Kidney epithelial cell (primary cell): ENCODE measurements around the gene LRP2. TPM values are rescaled to one million over a fixed set of nuclear protein-coding genes. Genes with fewer than 3 reads are reported as not detected.

Experiments
- DNase-seq: peaks from one replicate; pipeline ENCODE4 v3.0.0-alpha.2; 2010; ENCODE audit warnings: low read depth
- H3K27me3 ChIP-seq: 2 replicates; pipeline ENCODE4 v1.6.0; 2011; ENCODE audit warnings: low read length; ENCODE audit not compliant: control insufficient read depth, insufficient read depth
- H3K36me3 ChIP-seq: 2 replicates; pipeline ENCODE4 v1.5.1; 2011; ENCODE audit warnings: low read length; ENCODE audit not compliant: control insufficient read depth, insufficient read depth
- H3K4me3 ChIP-seq: 2 replicates; pipeline ENCODE4 v1.5.1; 2011; ENCODE audit warnings: low read depth, mild to moderate bottlenecking, control low read depth, low read length
- total RNA-seq: library from RNA; depleted of rRNA; stranded (reverse); fragments of >200 nt; gene quantifications from 2 replicates; pipeline ENCODE4 v1.2.3, GENCODE V29; 2015
- TF ChIP-seq, protein P1 (sequence below): IDR thresholded peaks from 2 replicates; pipeline ENCODE4 v1.5.1; 2011; ENCODE audit warnings: mild to moderate bottlenecking, moderate library complexity, low read length, control low read depth, inconsistent platforms; ENCODE audit not compliant: insufficient read depth, poor library complexity, severe bottlenecking

Gene LRP2
- total RNA-seq, 1 donor from 2014 or later, result 1.4 TPM

DNA sequence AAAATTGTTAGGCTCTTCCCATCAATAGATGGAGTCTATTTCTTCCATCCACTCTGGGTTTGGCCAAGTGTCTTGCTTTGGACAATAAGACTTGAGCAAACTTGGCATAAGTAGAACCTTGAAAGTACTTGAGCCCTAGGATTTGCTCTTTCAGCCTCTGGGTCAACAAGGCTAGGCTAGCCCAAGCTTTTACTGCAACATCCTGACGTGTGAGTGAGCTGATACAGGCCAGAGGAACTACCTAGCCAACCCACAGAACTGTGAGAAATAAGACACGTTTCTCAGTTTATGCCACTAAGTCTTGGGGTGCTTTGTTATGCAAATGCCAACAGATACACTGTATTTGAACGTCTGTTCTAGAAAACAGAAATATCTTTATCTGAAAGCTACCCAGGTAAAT is 71.9 kb downstream of the LRP2 start:
- no peaks in the 10 kb centered on the region for H3K36me3 ChIP-seq
- DNase-seq, result no peak
- no peaks in the 10 kb centered on the region for H3K27me3 ChIP-seq
- TF ChIP-seq, protein P1, sequence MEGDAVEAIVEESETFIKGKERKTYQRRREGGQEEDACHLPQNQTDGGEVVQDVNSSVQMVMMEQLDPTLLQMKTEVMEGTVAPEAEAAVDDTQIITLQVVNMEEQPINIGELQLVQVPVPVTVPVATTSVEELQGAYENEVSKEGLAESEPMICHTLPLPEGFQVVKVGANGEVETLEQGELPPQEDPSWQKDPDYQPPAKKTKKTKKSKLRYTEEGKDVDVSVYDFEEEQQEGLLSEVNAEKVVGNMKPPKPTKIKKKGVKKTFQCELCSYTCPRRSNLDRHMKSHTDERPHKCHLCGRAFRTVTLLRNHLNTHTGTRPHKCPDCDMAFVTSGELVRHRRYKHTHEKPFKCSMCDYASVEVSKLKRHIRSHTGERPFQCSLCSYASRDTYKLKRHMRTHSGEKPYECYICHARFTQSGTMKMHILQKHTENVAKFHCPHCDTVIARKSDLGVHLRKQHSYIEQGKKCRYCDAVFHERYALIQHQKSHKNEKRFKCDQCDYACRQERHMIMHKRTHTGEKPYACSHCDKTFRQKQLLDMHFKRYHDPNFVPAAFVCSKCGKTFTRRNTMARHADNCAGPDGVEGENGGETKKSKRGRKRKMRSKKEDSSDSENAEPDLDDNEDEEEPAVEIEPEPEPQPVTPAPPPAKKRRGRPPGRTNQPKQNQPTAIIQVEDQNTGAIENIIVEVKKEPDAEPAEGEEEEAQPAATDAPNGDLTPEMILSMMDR, result no peak
- no peak overlapping the region for H3K4me3 ChIP-seq

DNA sequence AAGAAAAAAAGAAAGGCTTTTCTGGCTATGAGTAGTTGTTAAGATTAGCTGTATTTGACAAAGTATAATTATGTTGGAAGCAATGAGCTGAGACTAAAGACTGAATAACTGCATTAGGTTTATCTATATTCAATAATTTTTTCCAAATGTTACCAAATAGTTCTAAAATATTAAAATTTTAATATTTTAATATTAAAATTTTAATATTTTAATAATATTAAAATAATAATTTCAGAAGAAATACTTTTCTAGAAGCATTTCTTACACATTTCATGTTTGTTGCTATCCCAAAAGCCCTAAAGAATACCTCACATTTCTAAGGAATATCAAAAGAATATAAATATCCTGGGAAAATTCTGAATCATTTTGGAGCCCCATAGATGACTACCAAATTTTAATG is 74.7 kb downstream of the LRP2 start:
- Histone ChIP-seq H3K4me3 (no peak overlapping the region), H3K27me3 (no peaks in the 10 kb centered on the region), H3K36me3 (no peaks in the 10 kb centered on the region)
- TF ChIP-seq, protein P1, result no peak
- no peak for DNase-seq

DNA sequence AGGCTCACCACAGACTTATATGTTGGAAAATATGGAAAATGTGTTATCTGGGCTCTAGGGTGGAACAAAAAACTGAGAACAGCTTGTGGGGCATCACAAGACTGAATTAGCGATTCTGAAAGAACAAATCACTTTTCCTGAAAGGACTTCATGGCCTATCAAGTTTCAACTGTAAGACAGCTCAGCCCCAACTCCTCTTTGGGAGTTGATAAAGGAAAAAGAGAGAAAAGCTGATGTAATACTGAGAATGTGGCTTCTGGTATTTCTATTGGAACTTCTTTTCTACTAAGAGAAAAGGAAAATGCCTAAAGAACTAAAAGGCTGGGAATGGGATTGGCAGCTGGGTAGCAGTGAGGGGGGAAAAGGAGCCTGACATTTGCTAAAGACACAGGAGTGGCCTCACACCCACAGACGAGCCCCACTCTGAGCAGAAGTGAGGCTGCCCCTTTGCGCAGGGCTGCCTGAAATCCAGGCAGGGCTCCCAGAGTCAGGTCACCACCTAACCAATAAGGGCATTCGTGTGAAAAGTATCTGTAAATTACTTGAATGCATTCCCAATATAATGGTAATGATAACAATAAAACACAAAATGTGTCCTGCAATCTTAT is 75.6 kb downstream of the LRP2 start:
- TF ChIP-seq, protein P1, result no peak
- H3K4me3 ChIP-seq, result no peak overlapping the region
- H3K27me3 ChIP-seq, result no peaks in the 10 kb centered on the region

DNA sequence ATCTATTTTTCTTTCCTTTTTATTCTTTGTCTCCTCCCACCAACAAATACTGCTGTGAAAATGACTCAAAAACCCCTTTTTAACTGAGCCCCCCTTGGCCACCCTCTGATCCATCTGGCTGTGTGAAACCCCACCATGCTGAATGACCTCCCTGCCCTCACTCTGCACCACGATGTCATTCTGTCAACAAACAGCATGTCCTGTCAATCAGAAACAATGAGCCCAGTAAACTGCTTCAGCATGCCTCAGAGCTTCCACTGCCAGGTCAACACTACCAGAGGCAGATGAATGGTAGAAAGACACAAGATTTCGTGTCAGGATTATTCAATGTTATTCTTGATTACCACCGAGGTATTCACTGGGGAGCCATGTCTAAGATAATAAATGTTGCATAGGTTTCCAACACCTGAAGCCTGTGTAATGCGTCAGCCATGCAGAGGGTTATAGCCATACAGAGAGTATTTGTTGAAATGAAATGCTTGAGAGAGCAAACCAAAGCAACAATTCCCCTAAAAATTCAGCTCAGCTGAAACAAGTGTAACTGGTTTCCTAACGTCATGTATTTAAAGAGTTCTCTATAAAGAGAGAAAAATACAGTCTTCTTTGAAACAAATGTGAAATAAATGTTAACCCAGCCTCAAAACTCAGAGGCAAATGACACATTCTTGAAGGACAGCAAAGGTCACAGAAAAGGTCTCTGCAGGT is 76.7 kb downstream of the LRP2 start:
- TF ChIP-seq, protein P1, result no peak
- no peak overlapping the region for H3K4me3 ChIP-seq
- DNase-seq, result no peak
- H3K27me3 ChIP-seq, result no peaks in the 10 kb centered on the region
- H3K36me3 ChIP-seq, result no peaks in the 10 kb centered on the region

More for the DNA sequence above, 75.6 kb downstream of the LRP2 start:
- H3K36me3 ChIP-seq, result no peaks in the 10 kb centered on the region
- DNase-seq, result no peak

DNA sequence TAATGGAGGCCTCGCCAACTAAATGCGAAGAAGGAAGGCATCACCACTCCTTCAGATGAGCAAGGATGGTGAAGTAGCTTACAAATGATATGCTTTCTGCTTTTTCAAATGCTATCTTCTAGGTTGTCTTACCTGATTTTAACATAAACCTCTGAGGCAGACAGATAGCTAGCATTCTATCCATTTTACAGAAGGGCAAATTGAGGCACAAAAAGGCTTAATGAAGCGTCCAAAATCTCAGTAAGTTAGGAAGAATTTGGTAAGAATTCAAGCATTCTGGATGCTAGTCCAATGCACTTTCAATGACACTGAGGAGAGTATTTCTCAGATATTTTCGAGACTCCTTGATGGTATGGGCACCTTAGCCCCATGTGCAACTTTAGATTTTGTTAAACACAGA is 81.8 kb downstream of the LRP2 start:
- no peaks in the 10 kb centered on the region for H3K36me3 ChIP-seq
- DNase-seq, result no peak
- no peaks in the 10 kb centered on the region for H3K27me3 ChIP-seq
- no peak overlapping the region for H3K4me3 ChIP-seq
- TF ChIP-seq, protein P1, result no peak
